H9 (cell line): ENCODE measurements around the gene ASGR1. TPM values are rescaled to one million over a fixed set of nuclear protein-coding genes. Genes with fewer than 3 reads are reported as not detected.

Source experiments
- DNase-seq: peaks from one replicate; pipeline ENCODE4 v3.0.0-alpha.2; 2017
- H2AFZ ChIP-seq: one replicate; pipeline ENCODE4 v1.6.1; 2013; ENCODE audit warnings: mild to moderate bottlenecking, low read length, control low read depth, moderate library complexity
- H2AK5ac ChIP-seq: 2 replicates; pipeline ENCODE4 v1.6.1; 2013; ENCODE audit warnings: low read length, control low read depth, mixed read lengths; ENCODE audit not compliant: insufficient read length
- H2BK120ac ChIP-seq: one replicate; pipeline ENCODE4 v1.6.1; 2013; ENCODE audit warnings: low read depth, mild to moderate bottlenecking, low read length, control low read depth, inconsistent platforms; ENCODE audit not compliant: poor library complexity, severe bottlenecking
- H2BK12ac ChIP-seq: 2 replicates; pipeline ENCODE4 v1.6.1; 2013; ENCODE audit warnings: low read length, control low read depth, mixed read lengths, low read depth; ENCODE audit not compliant: insufficient read length
- H2BK15ac ChIP-seq: 2 replicates; pipeline ENCODE4 v1.6.1; 2013; ENCODE audit warnings: low read depth, low read length, control low read depth
- H2BK20ac ChIP-seq: one replicate; pipeline ENCODE4 v1.6.1; 2013; ENCODE audit warnings: low read depth, mild to moderate bottlenecking, low read length, control low read depth, inconsistent platforms; ENCODE audit not compliant: poor library complexity, severe bottlenecking
- H2BK5ac ChIP-seq: 2 replicates; pipeline ENCODE4 v1.6.1; 2013; ENCODE audit warnings: low read length, control low read depth, mixed read lengths; ENCODE audit not compliant: insufficient read length
- H3K14ac ChIP-seq: 2 replicates; pipeline ENCODE4 v1.6.1; 2013; ENCODE audit warnings: low read length, control low read depth; ENCODE audit not compliant: insufficient read depth
- H3K18ac ChIP-seq: 2 replicates; pipeline ENCODE4 v1.6.1; 2013; ENCODE audit warnings: low read depth, mild to moderate bottlenecking, mixed read lengths, low read length, control low read depth; ENCODE audit not compliant: insufficient read length
- H3K23ac ChIP-seq: 2 replicates; pipeline ENCODE4 v1.6.1; 2013; ENCODE audit warnings: low read length, control low read depth, mixed read lengths, low read depth; ENCODE audit not compliant: insufficient read length
- H3K23me2 ChIP-seq: 2 replicates; pipeline ENCODE4 v1.6.1; 2013; ENCODE audit warnings: low read depth, mild to moderate bottlenecking, mixed read lengths, low read length, control low read depth; ENCODE audit not compliant: insufficient read length, poor library complexity, severe bottlenecking
- H3K27ac ChIP-seq: 2 replicates; pipeline ENCODE4 v1.5.1; 2013; ENCODE audit warnings: low read length, control low read depth, mixed read lengths, low read depth; ENCODE audit not compliant: insufficient read length
- H3K27me3 ChIP-seq: 2 replicates; pipeline ENCODE4 v1.6.1; 2013; ENCODE audit warnings: low read length, control low read depth, inconsistent platforms; ENCODE audit not compliant: insufficient read depth
- H3K4ac ChIP-seq: 2 replicates; pipeline ENCODE4 v1.6.1; 2013; ENCODE audit warnings: low read depth, mild to moderate bottlenecking, control low read depth, inconsistent platforms, low read length, moderate library complexity
- H3K4me1 ChIP-seq: 2 replicates; pipeline ENCODE4 v1.6.1; 2013; ENCODE audit warnings: low read length, control low read depth, inconsistent platforms; ENCODE audit not compliant: insufficient read depth
- H3K4me2 ChIP-seq: 2 replicates; pipeline ENCODE4 v1.6.1; 2013; ENCODE audit warnings: low read length, control low read depth, mixed read lengths; ENCODE audit not compliant: insufficient read length, insufficient read depth
- H3K56ac ChIP-seq: 2 replicates; pipeline ENCODE4 v1.6.1; 2013; ENCODE audit warnings: low read depth, mild to moderate bottlenecking, mixed read lengths, low read length, control low read depth; ENCODE audit not compliant: insufficient read length
- H3K79me1 ChIP-seq: 2 replicates; pipeline ENCODE4 v1.6.1; 2013; ENCODE audit warnings: low read depth, mild to moderate bottlenecking, moderate library complexity, low read length, control low read depth, inconsistent platforms; ENCODE audit not compliant: insufficient read depth, poor library complexity, severe bottlenecking
- H3K79me2 ChIP-seq: 2 replicates; pipeline ENCODE4 v1.6.1; 2013; ENCODE audit warnings: low read length, control low read depth, inconsistent platforms; ENCODE audit not compliant: insufficient read depth
- H3K9ac ChIP-seq: 2 replicates; pipeline ENCODE4 v1.6.1; 2013; ENCODE audit warnings: low read length, control low read depth, mixed read lengths; ENCODE audit not compliant: insufficient read length; ENCODE audit errors: extremely low read depth
- H3K9me3 ChIP-seq: one replicate; pipeline ENCODE4 v1.6.1; 2013; ENCODE audit warnings: low read depth, low read length, inconsistent platforms; ENCODE audit not compliant: control insufficient read depth
- H3T11ph ChIP-seq: one replicate; pipeline ENCODE4 v1.6.1; 2013; ENCODE audit warnings: mild to moderate bottlenecking, low read length, control low read depth, inconsistent platforms
- H4K20me1 ChIP-seq: one replicate; pipeline ENCODE4 v1.6.1; 2013; ENCODE audit not compliant: control insufficient read depth, insufficient read length, insufficient read depth
- H4K5ac ChIP-seq: 2 replicates; pipeline ENCODE4 v1.6.1; 2013; ENCODE audit warnings: low read depth, mild to moderate bottlenecking, mixed read lengths, low read length, control low read depth; ENCODE audit not compliant: insufficient read length
- H4K8ac ChIP-seq: replicated peaks from 2 replicates; pipeline ENCODE4 v1.6.1; 2013; ENCODE audit warnings: low read length, control low read depth, mixed read lengths, low read depth; ENCODE audit not compliant: insufficient read length
- H4K91ac ChIP-seq: 2 replicates; pipeline ENCODE4 v1.6.1; 2013; ENCODE audit warnings: low read depth, mild to moderate bottlenecking, moderate library complexity, mixed read lengths, low read length, control low read depth; ENCODE audit not compliant: insufficient read length
- H3K27ac Mint-ChIP-seq, 3 experiments: 2 replicates in 2 of 3; 3 replicates in 1 of 3; pipeline ENCODE4 v1.8.0; 2020 to 2021; ENCODE audit warnings: mixed read lengths in 3 of 3, mild to moderate bottlenecking in 1 of 3, moderate library complexity in 1 of 3
- H3K27me3 Mint-ChIP-seq: 2 replicates; pipeline ENCODE4 v1.8.0; 2021; ENCODE audit warnings: low read depth, mild to moderate bottlenecking, moderate library complexity, mixed read lengths
- H3K36me3 Mint-ChIP-seq, 3 experiments: 2 replicates in 2 of 3; 3 replicates in 1 of 3; pipeline ENCODE4 v1.8.0; 2020 to 2021; ENCODE audit warnings: low read depth in 3 of 3, mixed read lengths in 3 of 3; ENCODE audit not compliant: insufficient read depth in 1 of 3
- H3K4me1 Mint-ChIP-seq, 2 experiments: 2 replicates each; pipeline ENCODE4 v1.8.0; 2020; ENCODE audit warnings: mixed read lengths in 2 of 2
- H3K4me3 Mint-ChIP-seq, 2 experiments: 2 replicates in 1 of 2; 3 replicates in 1 of 2; pipeline ENCODE4 v1.8.0; 2020 to 2021; ENCODE audit warnings: mild to moderate bottlenecking in 2 of 2, mixed read lengths in 2 of 2, moderate library complexity in 1 of 2
- H3K9me3 Mint-ChIP-seq, 2 experiments: 2 replicates in 1 of 2; 3 replicates in 1 of 2; pipeline ENCODE4 v1.8.0; 2020; ENCODE audit warnings: mild to moderate bottlenecking in 2 of 2, mixed read lengths in 2 of 2, moderate library complexity in 1 of 2
- WGBS: extraction: QIAGEN DNeasy Blood & Tissue Kit; methylation state at CpG from one replicate; pipeline ENCODE4 v1.1.7; 2013; ENCODE audit warnings: missing lambda C conversion rate, low lambda C conversion rate, mixed read lengths; ENCODE audit not compliant: insufficient read length; ENCODE audit errors: extremely low coverage; 5-methylcytosine and 5-hydroxymethylcytosine counted together
- total RNA-seq: library from RNA; stranded (reverse); gene quantifications from 2 replicates; pipeline ENCODE4 v1.2.1, GENCODE V29; 2021
- TF ChIP-seq, protein P1 (sequence below): fragments of 200-600 bp; sonication (generic); conservative IDR thresholded peaks from 3 replicates; pipeline ENCODE4 v1.8.0; 2021; ENCODE audit warnings: antibody characterized with exemption, mild to moderate bottlenecking

Gene ASGR1
- total RNA-seq, 1 experiment from 2014 or later, result 5.9 TPM

GRCh38 chr17:7132511-7133094, 46.6 kb downstream of the ASGR1 start:
- peak overlapping the region; percentile 79 for H3K27ac ChIP-seq
- H3K9me3 Mint-ChIP-seq, result no peaks in the 10 kb centered on the region; a peak in 1 of 5 replicates
- TF ChIP-seq, protein P1, sequence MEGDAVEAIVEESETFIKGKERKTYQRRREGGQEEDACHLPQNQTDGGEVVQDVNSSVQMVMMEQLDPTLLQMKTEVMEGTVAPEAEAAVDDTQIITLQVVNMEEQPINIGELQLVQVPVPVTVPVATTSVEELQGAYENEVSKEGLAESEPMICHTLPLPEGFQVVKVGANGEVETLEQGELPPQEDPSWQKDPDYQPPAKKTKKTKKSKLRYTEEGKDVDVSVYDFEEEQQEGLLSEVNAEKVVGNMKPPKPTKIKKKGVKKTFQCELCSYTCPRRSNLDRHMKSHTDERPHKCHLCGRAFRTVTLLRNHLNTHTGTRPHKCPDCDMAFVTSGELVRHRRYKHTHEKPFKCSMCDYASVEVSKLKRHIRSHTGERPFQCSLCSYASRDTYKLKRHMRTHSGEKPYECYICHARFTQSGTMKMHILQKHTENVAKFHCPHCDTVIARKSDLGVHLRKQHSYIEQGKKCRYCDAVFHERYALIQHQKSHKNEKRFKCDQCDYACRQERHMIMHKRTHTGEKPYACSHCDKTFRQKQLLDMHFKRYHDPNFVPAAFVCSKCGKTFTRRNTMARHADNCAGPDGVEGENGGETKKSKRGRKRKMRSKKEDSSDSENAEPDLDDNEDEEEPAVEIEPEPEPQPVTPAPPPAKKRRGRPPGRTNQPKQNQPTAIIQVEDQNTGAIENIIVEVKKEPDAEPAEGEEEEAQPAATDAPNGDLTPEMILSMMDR, result no peak
- H3K4ac ChIP-seq, result no peak overlapping the region; the same call in 1 of the 2 replicates
- H3K14ac ChIP-seq, result peak overlapping the region; percentile 42; the same call in 1 of the 2 replicates
- H2BK5ac ChIP-seq, result no peak overlapping the region
- H3K9ac ChIP-seq, result no peak overlapping the region
- DNase-seq, result peak; percentile 95
- H2BK12ac ChIP-seq, result peak overlapping the region; percentile 1
- H3K4me1 ChIP-seq, result peaks cover 2% of the 10 kb centered on the region; the same call in 1 of the 2 replicates
- H3K56ac ChIP-seq, result no peak overlapping the region
- H4K8ac ChIP-seq, result no peak overlapping the region
- no peaks in the 10 kb centered on the region for H3K79me1 ChIP-seq
- H2BK15ac ChIP-seq, result no peak overlapping the region
- H4K20me1 ChIP-seq, result no peaks in the 10 kb centered on the region
- peak overlapping the region; percentile 99 to 100 (median 100) for H3K27ac Mint-ChIP-seq
- peak overlapping the region; percentile 43 to 68; a peak in 3 of 5 replicates for H3K4me3 Mint-ChIP-seq
- H3K36me3 Mint-ChIP-seq, result no peaks in the 10 kb centered on the region
- peaks cover 70% of the 10 kb centered on the region for H3K27me3 Mint-ChIP-seq
- H3K9me3 ChIP-seq, result no peaks in the 10 kb centered on the region
- no peak overlapping the region for H2AK5ac ChIP-seq
- H3K4me2 ChIP-seq, result peak overlapping the region; percentile 50
- H2BK120ac ChIP-seq, result peak overlapping the region; percentile 31
- H3K27me3 ChIP-seq, result no peaks in the 10 kb centered on the region
- no peak overlapping the region for H4K91ac ChIP-seq
- H3K79me2 ChIP-seq, result no peaks in the 10 kb centered on the region
- H2BK20ac ChIP-seq, result no peak overlapping the region
- no peak overlapping the region for H3K23ac ChIP-seq
- H3K4me1 Mint-ChIP-seq, result peaks cover 32 to 50% of the 10 kb centered on the region in 2 experiments
- no peak overlapping the region for H4K5ac ChIP-seq
- H3K23me2 ChIP-seq, result peaks cover 3% of the 10 kb centered on the region
- WGBS, result no CpG with 5 or more reads among the region's 7 CpGs
- H3K18ac ChIP-seq, result peak overlapping the region; percentile 89
- peak overlapping the region; percentile 85 for H3T11ph ChIP-seq
- H2AFZ ChIP-seq, result no peak overlapping the region
